Transverse colon (tissue), 4 donors: ENCODE measurements around the gene HADH. TPM values are rescaled to one million over a fixed set of nuclear protein-coding genes. Genes with fewer than 3 reads are reported as not detected.

Experiments used
- DNase-seq: peaks from one replicate; pipeline ENCODE4 v3.0.0-alpha.2; 2019
- H3K27ac ChIP-seq, 4 donors: fragments of 200-600 bp; sonication (generic); 2 replicates each; pipeline ENCODE4 v1.5.1; 2016 to 2018; ENCODE audit warnings: inconsistent platforms in 4 of 4
- H3K27me3 ChIP-seq: fragments of 200-600 bp; sonication (generic); 2 replicates; pipeline ENCODE4 v1.5.1; 2017; ENCODE audit warnings: inconsistent platforms
- H3K36me3 ChIP-seq, 4 donors: fragments of 200-600 bp; sonication (generic); 2 replicates each; pipeline ENCODE4 v1.5.1; 2017 to 2019; ENCODE audit warnings: inconsistent platforms in 4 of 4
- H3K4me1 ChIP-seq, 4 donors: fragments of 200-600 bp; sonication (generic); 2 replicates each; pipeline ENCODE4 v1.5.1; 2017 to 2020; ENCODE audit warnings: inconsistent platforms in 4 of 4
- H3K4me3 ChIP-seq, 4 donors: fragments of 200-600 bp; sonication (generic); 1 replicate in 1 of 4; 2 replicates in 3 of 4; pipeline versions ENCODE4 v1.5.1 to v1.6.1; 2017 to 2019; ENCODE audit warnings: inconsistent platforms in 4 of 4
- H3K9me3 ChIP-seq, 2 donors: fragments of 200-600 bp; sonication (generic); 2 replicates each; pipeline ENCODE4 v1.5.1; 2017 to 2019; ENCODE audit warnings: inconsistent platforms in 2 of 2
- CTCF ChIP-seq, 5 experiments: fragments of 200-600 bp in 3 of 5; fragments of 450-650 bp in 2 of 5; sonication (generic) in 3 of 5; IDR thresholded peaks; 1 replicate in 2 of 5; 2 replicates in 3 of 5; pipeline ENCODE4 v1.5.1; 2016 to 2017; ENCODE audit warnings: antibody characterized with exemption in 5 of 5, inconsistent platforms in 3 of 5, mild to moderate bottlenecking in 2 of 5, moderate library complexity in 1 of 5
- EP300 ChIP-seq: sonication (generic); formaldehyde crosslinking; IDR thresholded peaks from one replicate; pipeline ENCODE4 v1.6.1; 2017; ENCODE audit warnings: antibody characterized with exemption, low read depth
- POLR2A ChIP-seq: fragments of 450-650 bp; IDR thresholded peaks from one replicate; pipeline ENCODE4 v1.6.1; 2016; ENCODE audit warnings: antibody characterized with exemption, mild to moderate bottlenecking, moderate library complexity
- POLR2AphosphoS5 ChIP-seq, 3 donors: sonication (generic); formaldehyde crosslinking; IDR thresholded peaks; one replicate each; pipeline ENCODE4 v1.6.1; 2016; ENCODE audit warnings: antibody characterized with exemption in 3 of 3
- WGBS, 2 donors: methylation state at CpG; one replicate each; pipeline ENCODE4 v1.1.5; 2018; ENCODE audit warnings: low coverage in 1 of 2; 5-methylcytosine and 5-hydroxymethylcytosine counted together
- in situ Hi-C, 4 donors: fragments of 200-750 bp; cut with MboI; loops; one replicate each; pipeline versions ENCODE4 v1.15.0 to v1.15.1; 2017; ENCODE audit warnings: low sequenced_read_pairs in 3 of 4, low pct_ligation_motif_present in 1 of 4, low pct_unique_long_range_greater_than_20kb in 1 of 4
- intact Hi-C: fragments of 100-400 bp; cut with DNase I; formaldehyde crosslinking; loops from one replicate; pipeline ENCODE4 v1.15.1; 2023; ENCODE audit warnings: low total_unique reads
- total RNA-seq, 4 donors: library from RNA; depleted of rRNA; stranded (reverse); fragments of >200 nt; gene quantifications; one replicate each; pipeline ENCODE4 v1.1.0, GENCODE V29; 2016

Gene HADH
- total RNA-seq, 4 donors from 2014 or later, result 47.5 to 135 (median 117) TPM

- intact Hi-C loops, result no loop called here
- WGBS, 2 donors, result 90 to 91% methylated on average over 2 to 3 of the region's 3 CpGs
- no peak overlapping the region for H3K27ac ChIP-seq
- H3K27me3 ChIP-seq, result no peaks in the 10 kb centered on the region
- H3K9me3 ChIP-seq, result no peaks in the 10 kb centered on the region
- no peaks in the 10 kb centered on the region for H3K4me1 ChIP-seq
- no peaks in the 10 kb centered on the region for H3K36me3 ChIP-seq
- DNase-seq, result no peak
- TF ChIP-seq POLR2A, result no peak
- TF ChIP-seq CTCF (IDR thresholded peaks at IDR 0.05), result no peak
- no peak for TF ChIP-seq POLR2AphosphoS5 (IDR thresholded peaks at IDR 0.05)
- no peak for TF ChIP-seq EP300
- H3K4me3 ChIP-seq, result no peak overlapping the region
- in situ Hi-C loops, result no loop called here
These were observed 66.1 kb downstream of the HADH start for GRCh38 chr4:108055787-108056186.

GRCh38 chr4:108056418-108056817, 66.7 kb downstream of the HADH start:
- no peak for DNase-seq
- in situ Hi-C loops (no loop called here), intact Hi-C loops (no loop called here)
- TF ChIP-seq CTCF (IDR thresholded peaks at IDR 0.05), result no peak
- no peak for TF ChIP-seq POLR2AphosphoS5 (IDR thresholded peaks at IDR 0.05)
- TF ChIP-seq EP300, result no peak
- TF ChIP-seq POLR2A, result no peak
- Histone ChIP-seq H3K9me3 (no peaks in the 10 kb centered on the region), H3K27me3 (no peaks in the 10 kb centered on the region), H3K27ac (no peak overlapping the region), H3K4me3 (no peak overlapping the region), H3K36me3 (no peaks in the 10 kb centered on the region), H3K4me1 (no peaks in the 10 kb centered on the region)
- WGBS, 2 donors, result 77 to 100% methylated on average over 2 to 6 of the region's 6 CpGs

GRCh38 chr4:108058685-108059440, 69.2 kb downstream of the HADH start:
- Histone ChIP-seq H3K27me3 (no peaks in the 10 kb centered on the region), H3K27ac (no peak overlapping the region), H3K4me3 (no peak overlapping the region), H3K9me3 (no peaks in the 10 kb centered on the region), H3K4me1 (no peaks in the 10 kb centered on the region), H3K36me3 (no peaks in the 10 kb centered on the region)
- TF ChIP-seq POLR2A (no peak), CTCF (IDR thresholded peaks at IDR 0.05) (no peak), EP300 (no peak), POLR2AphosphoS5 (IDR thresholded peaks at IDR 0.05) (no peak)
- in situ Hi-C loops, result no loop called here
- intact Hi-C loops, result no loop called here
- DNase-seq, result no peak
- 66 to 72% methylated on average over 6 to 11 of the region's 11 CpGs for WGBS, 2 donors

- intact Hi-C loops, result no loop called here
- DNase-seq, result no peak
- 42 to 55% methylated on average over 4 to 5 of the region's 5 CpGs for WGBS, 2 donors
These were observed 70.5 kb downstream of the HADH start for GRCh38 chr4:108060164-108060563.

More at GRCh38 chr4:108060164-108060563, 70.5 kb downstream of the HADH start:
- H3K36me3 ChIP-seq, result no peaks in the 10 kb centered on the region
- no peak overlapping the region for H3K4me3 ChIP-seq
- in situ Hi-C loops, result no loop called here
- no peaks in the 10 kb centered on the region for H3K4me1 ChIP-seq
- no peaks in the 10 kb centered on the region for H3K9me3 ChIP-seq
- H3K27me3 ChIP-seq, result no peaks in the 10 kb centered on the region
- TF ChIP-seq CTCF (IDR thresholded peaks at IDR 0.05) (peak in 2 of 5 experiments; percentile 5 to 17), POLR2A (no peak)
- H3K27ac ChIP-seq, result no peak overlapping the region
